H1 (cell line): ENCODE results near the gene RFX3. TPM values are rescaled to one million over a fixed set of nuclear protein-coding genes. Genes with fewer than 3 reads are reported as not detected.

Source experiments
- CTCF ChIA-PET: fragments of 300-600 bp; sonication (Branson Sonifier 250); formaldehyde crosslinking; loops from one replicate; lab custom pipeline; 2021; ENCODE audit not compliant: partially characterized antibody; lab: Charles Lee
- POLR2A ChIA-PET: fragments of 300-600 bp; sonication (Branson Sonifier 250); formaldehyde crosslinking; loops from one replicate; lab custom pipeline; 2021; ENCODE audit warnings: inconsistent platforms; ENCODE audit not compliant: partially characterized antibody; lab: Charles Lee
- DNase-seq, 2 experiments: peaks; one replicate each; pipeline versions ENCODE4 v3.0.0 to v3.0.0-alpha.2; 2010 to 2022; ENCODE audit warnings: low spot score in 2 of 2, low read depth in 1 of 2, mixed read lengths in 1 of 2
- FAIRE-seq: peaks from 2 replicates; lab custom pipeline; 2011; peaks lifted over from hg19 to GRCh38; lab: Jason Lieb, UNC
- H2AFZ ChIP-seq: 2 replicates; pipeline ENCODE4 v1.8.1; 2012; ENCODE audit warnings: low read length, inconsistent platforms
- H2AK5ac ChIP-seq: 2 replicates; pipeline ENCODE4 v1.6.1; 2013; ENCODE audit warnings: low read depth, low read length
- H2BK120ac ChIP-seq: replicated peaks from 2 replicates; pipeline ENCODE3; 2013; ENCODE audit warnings: low read depth, low read length, inconsistent platforms
- H2BK12ac ChIP-seq: 2 replicates; pipeline ENCODE4 v1.6.1; 2013; ENCODE audit warnings: low read depth, low read length
- H2BK15ac ChIP-seq: 2 replicates; pipeline ENCODE4 v1.6.1; 2013; ENCODE audit warnings: low read length
- H2BK20ac ChIP-seq: 2 replicates; pipeline ENCODE4 v1.6.1; 2013; ENCODE audit warnings: low read length
- H2BK5ac ChIP-seq: 2 replicates; pipeline ENCODE4 v1.6.1; 2013; ENCODE audit warnings: low read depth, low read length
- H3K14ac ChIP-seq: 2 replicates; pipeline ENCODE4 v1.6.1; 2013; ENCODE audit warnings: inconsistent platforms; ENCODE audit not compliant: insufficient read length
- H3K18ac ChIP-seq: 2 replicates; pipeline ENCODE4 v1.6.1; 2013; ENCODE audit warnings: low read length; ENCODE audit errors: extremely low read depth
- H3K23ac ChIP-seq: 2 replicates; pipeline ENCODE4 v1.6.1; 2013; ENCODE audit warnings: inconsistent platforms; ENCODE audit not compliant: insufficient read length
- H3K23me2 ChIP-seq: 2 replicates; pipeline ENCODE4 v1.6.1; 2013; ENCODE audit warnings: low read depth, low read length
- H3K27ac ChIP-seq: 2 replicates; pipeline ENCODE4 v1.6.1; 2011; ENCODE audit warnings: low read depth, low read length, inconsistent platforms
- H3K27me3 ChIP-seq, 4 experiments: replicated peaks in 1 of 4; 1 replicate in 1 of 4; 2 replicates in 3 of 4; pipeline versions ENCODE4 v1.6.1 to v1.8.1; 2011 to 2013; ENCODE audit warnings: low read length in 3 of 4, mild to moderate bottlenecking in 3 of 4, inconsistent platforms in 2 of 4, mixed read lengths in 2 of 4, moderate library complexity in 1 of 4; ENCODE audit not compliant: control insufficient read depth in 3 of 4, insufficient read depth in 3 of 4; ENCODE audit errors: extremely low read depth in 1 of 4
- H3K36me3 ChIP-seq, 4 experiments: 2 replicates each; pipeline versions ENCODE4 v1.6.1 to v1.8.1; 2011 to 2013; ENCODE audit warnings: mild to moderate bottlenecking in 4 of 4, low read length in 3 of 4, moderate library complexity in 2 of 4, control low read depth in 1 of 4, inconsistent platforms in 1 of 4; ENCODE audit not compliant: insufficient read depth in 4 of 4, control insufficient read depth in 2 of 4
- H3K4ac ChIP-seq: replicated peaks from 2 replicates; pipeline ENCODE3; 2013; ENCODE audit warnings: low read length, low read depth, mixed read lengths, inconsistent platforms; ENCODE audit not compliant: insufficient read length
- H3K4me1 ChIP-seq, 4 experiments: replicated peaks in 1 of 4; 1 replicate in 1 of 4; 2 replicates in 3 of 4; pipeline versions ENCODE4 v1.6.1 to v1.8.1; 2011 to 2013; ENCODE audit warnings: low read length in 3 of 4, inconsistent platforms in 2 of 4, mixed read lengths in 1 of 4; ENCODE audit not compliant: insufficient read depth in 4 of 4, control insufficient read depth in 3 of 4
- H3K4me2 ChIP-seq, 2 experiments: 2 replicates each; pipeline versions ENCODE4 v1.6.1 to v1.8.1; 2011 to 2013; ENCODE audit warnings: low read depth in 2 of 2, low read length in 2 of 2, control low read depth in 1 of 2, inconsistent platforms in 1 of 2, mild to moderate bottlenecking in 1 of 2; ENCODE audit not compliant: insufficient read depth in 1 of 2
- H3K4me3 ChIP-seq, 4 experiments: fragments of 200-600, 300-600 bp in 1 of 4; sonication (generic), shearing (Covaris generic), sonication (Bioruptor Twin) in 1 of 4; 2 replicates each; pipeline versions ENCODE4 v1.5.1 to v1.8.1; 2011 to 2016; ENCODE audit warnings: low read length in 4 of 4, low read depth in 3 of 4, control low read depth in 2 of 4, inconsistent platforms in 2 of 4, mild to moderate bottlenecking in 2 of 4, mixed read lengths in 1 of 4, moderate library complexity in 1 of 4; ENCODE audit not compliant: insufficient read depth in 2 of 4; ENCODE audit errors: extremely low read depth in 1 of 4
- H3K56ac ChIP-seq: replicated peaks from 2 replicates; pipeline ENCODE3; 2013; ENCODE audit warnings: low read depth, mild to moderate bottlenecking, mixed read lengths, low read length, inconsistent platforms; ENCODE audit not compliant: insufficient read length
- H3K79me1 ChIP-seq: 2 replicates; pipeline ENCODE4 v1.6.1; 2013; ENCODE audit warnings: low read depth, low read length, control low read depth
- H3K79me2 ChIP-seq, 2 experiments: 2 replicates each; pipeline versions ENCODE4 v1.6.1 to v1.8.1; 2012 to 2013; ENCODE audit warnings: low read length in 2 of 2, mild to moderate bottlenecking in 2 of 2, inconsistent platforms in 1 of 2; ENCODE audit not compliant: insufficient read depth in 2 of 2, control insufficient read depth in 1 of 2
- H3K9ac ChIP-seq, 4 experiments: replicated peaks in 1 of 4; 1 replicate in 1 of 4; 2 replicates in 3 of 4; pipeline versions ENCODE4 v1.6.1 to v1.8.1; 2011 to 2013; ENCODE audit warnings: low read depth in 3 of 4, low read length in 3 of 4, control low read depth in 2 of 4, mild to moderate bottlenecking in 2 of 4, moderate library complexity in 2 of 4, inconsistent platforms in 1 of 4; ENCODE audit errors: extremely low read depth in 1 of 4
- H3K9me3 ChIP-seq, 2 experiments: 2 replicates each; pipeline versions ENCODE4 v1.6.1 to v1.8.1; 2012 to 2013; ENCODE audit warnings: mild to moderate bottlenecking in 2 of 2, moderate library complexity in 2 of 2, control low read depth in 1 of 2, inconsistent platforms in 1 of 2, low read depth in 1 of 2, low read length in 1 of 2, mixed read lengths in 1 of 2; ENCODE audit not compliant: insufficient read depth in 2 of 2
- H4K20me1 ChIP-seq, 2 experiments: replicated peaks in 1 of 2; 2 replicates each; pipeline versions ENCODE3 to v1.8.1; 2011 to 2013; ENCODE audit warnings: inconsistent platforms in 2 of 2, low read length in 2 of 2, mild to moderate bottlenecking in 1 of 2; ENCODE audit not compliant: insufficient read depth in 2 of 2, control insufficient read depth in 1 of 2
- H4K5ac ChIP-seq: 2 replicates; pipeline ENCODE4 v1.6.1; 2013; ENCODE audit warnings: low read length, low read depth, mixed read lengths, inconsistent platforms; ENCODE audit not compliant: insufficient read length
- H4K8ac ChIP-seq: 2 replicates; pipeline ENCODE4 v1.8.0; 2013; ENCODE audit warnings: mild to moderate bottlenecking, moderate library complexity, low read length, inconsistent platforms; ENCODE audit not compliant: insufficient read depth; ENCODE audit errors: extremely low read depth
- H4K91ac ChIP-seq: replicated peaks from 2 replicates; pipeline ENCODE3; 2013; ENCODE audit warnings: low read length, mixed read lengths, inconsistent platforms; ENCODE audit not compliant: insufficient read length
- BRCA1 ChIP-seq: IDR thresholded peaks from 2 replicates; pipeline ENCODE4 v1.6.1; 2012; ENCODE audit warnings: low read depth, low read length, improper control_type of control experiment
- GABPA ChIP-seq: IDR thresholded peaks from 2 replicates; pipeline ENCODE4 v1.6.1; 2011; ENCODE audit warnings: mild to moderate bottlenecking, low read length, moderate library complexity, borderline replicate concordance; ENCODE audit not compliant: insufficient read depth
- WGBS, 2 experiments: shearing (Covaris generic) in 1 of 2; methylation state at CpG; one replicate each; pipeline versions ENCODE4 v1.1.6 to v1.1.7; 2013 to 2015; ENCODE audit warnings: low lambda C conversion rate in 2 of 2, mixed read lengths in 2 of 2, inconsistent platforms in 1 of 2, low coverage in 1 of 2, missing lambda C conversion rate in 1 of 2; ENCODE audit not compliant: insufficient replicate concordance in 2 of 2, insufficient coverage in 1 of 2, insufficient read length in 1 of 2; ENCODE audit errors: extremely low coverage in 1 of 2, missing lambda C conversion rate in 1 of 2; 5-methylcytosine and 5-hydroxymethylcytosine counted together
- polyA plus RNA-seq, 7 experiments: library from polyadenylated mRNA; depleted of rRNA in 3 of 7; stranded (reverse) in 5 of 7; unstranded in 2 of 7; fragments of >200 nt in 5 of 7; fragments of 200-250 nt in 2 of 7; gene quantifications; 1 replicate in 5 of 7; 2 replicates in 1 of 7; 4 replicates in 1 of 7; pipeline versions ENCODE4 v1.2.1 to v1.2.3, GENCODE V29; 2011 to 2013; ENCODE audit warnings: missing spikeins in 2 of 7, mixed read lengths in 2 of 7
- total RNA-seq: library from RNA; stranded (reverse); fragmentation: NEBNext Ultra II Directional; extraction: Animal tissue kit (Norgen Biotek cat#: 25700); gene quantifications from 2 replicates; pipeline ENCODE4 v1.2.1, GENCODE V29; 2021

Gene RFX3
- total and polyA plus RNA-seq, 2 of the 8 experiments (the other 6 are each of a cell fraction or from before 2014, with no cell fraction given): 4.9 to 22.6 TPM

DNA sequence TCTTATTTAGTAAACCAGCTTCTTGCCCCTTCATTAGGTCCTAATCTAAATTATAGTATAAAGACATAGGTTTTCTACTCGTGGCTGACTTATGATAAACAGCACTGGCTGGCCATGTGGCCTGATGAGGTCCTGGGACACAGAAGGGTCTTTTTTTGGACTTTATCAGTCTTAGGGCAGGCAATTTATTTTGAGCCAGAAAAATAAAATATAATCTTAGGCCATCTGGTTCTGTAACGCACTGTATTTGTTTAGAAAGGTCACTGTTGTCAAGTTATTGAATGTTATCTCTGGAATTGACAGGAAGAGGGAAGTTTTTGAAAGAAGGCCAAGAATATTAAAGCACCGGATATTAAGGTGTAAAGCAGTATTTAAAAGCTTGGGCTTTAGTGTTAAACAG lies 53.9 kb downstream of the RFX3 start:
- no peak overlapping the region for H3K4me2 ChIP-seq
- H3K23ac ChIP-seq: no peak overlapping the region
- H4K91ac ChIP-seq: no peak overlapping the region
- H3K4me3 ChIP-seq: no peak overlapping the region
- H3K9ac ChIP-seq: no peak overlapping the region
- FAIRE-seq (no peak), DNase-seq (no peak)
- POLR2A ChIA-PET: interaction anchor here (1.1 kb wide), 1 partner anchor 15 kb away, joined by 3 read pairs; no protein-coding TSS in a partner anchor
- H3K36me3 ChIP-seq: no peaks in the 10 kb centered on the region
- H2AK5ac ChIP-seq: no peak overlapping the region
- peaks cover 0 to 25% of the 10 kb centered on the region in 2 experiments; a peak in 2 of 4 replicates for H3K79me2 ChIP-seq
- H2BK120ac ChIP-seq: no peak overlapping the region
- WGBS, 2 experiments: 95% methylated on average over 3 of the region's 3 CpGs; no CpG with 5 or more reads in 1 of the 2 experiments
- H3K4me1 ChIP-seq: peaks cover 0 to 6% (median 1%) of the 10 kb centered on the region in 4 experiments; a peak in 4 of 7 replicates
- H3K14ac ChIP-seq: no peak overlapping the region
- H3K4ac ChIP-seq: no peak overlapping the region
- CTCF ChIA-PET: no interaction called here
- no peak overlapping the region for H2AFZ ChIP-seq
- no peak overlapping the region for H2BK20ac ChIP-seq
- no peaks in the 10 kb centered on the region for H3K27me3 ChIP-seq
- H2BK5ac ChIP-seq: no peak overlapping the region
- H4K8ac ChIP-seq: no peak overlapping the region
- no peak overlapping the region for H3K27ac ChIP-seq
- 0 out of 2 replicates have a peak, but pooled peaks cover 2% of the 10 kb centered on the region for H3K79me1 ChIP-seq
- H2BK15ac ChIP-seq: no peak overlapping the region
- no peaks in the 10 kb centered on the region for H3K23me2 ChIP-seq
- H4K5ac ChIP-seq: no peak overlapping the region
- no peak overlapping the region for H2BK12ac ChIP-seq
- no peak overlapping the region for H3K18ac ChIP-seq
- no peaks in the 10 kb centered on the region for H3K9me3 ChIP-seq
- H3K56ac ChIP-seq: no peak overlapping the region
- H4K20me1 ChIP-seq: no peaks in the 10 kb centered on the region
- TF ChIP-seq BRCA1: no peak
- TF ChIP-seq GABPA: no peak
